ENCODE results near the gene PACRG.

The PACRG gene

DNA sequence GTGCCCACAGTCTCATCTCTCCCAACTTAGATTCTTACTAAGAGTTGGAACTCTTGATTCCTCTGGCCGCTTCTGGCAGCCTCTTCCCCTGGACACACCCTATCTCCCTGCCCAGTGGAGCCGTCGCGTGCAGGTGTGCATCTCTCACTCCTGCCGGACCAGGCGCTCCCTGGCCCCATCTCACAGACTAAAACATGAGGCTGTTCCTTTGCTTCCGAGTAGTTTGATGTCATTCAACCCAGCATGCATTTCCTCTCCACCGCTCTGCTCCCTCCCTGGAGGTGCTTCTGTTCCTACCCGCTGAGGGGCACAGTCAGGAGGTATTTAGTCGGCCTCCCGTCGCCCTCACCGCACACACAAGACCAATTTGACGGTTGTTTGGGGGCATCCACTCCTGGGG is 458.8 kb downstream of the PACRG start:
- no peak overlapping the region for H3K4me3 ChIP-seq (ENCODE audit: low read length)
- no peak for TF ChIP-seq CTCF (IDR thresholded peaks at IDR 0.05; ENCODE audit: insufficient read depth, low read depth, low read length, missing control alignments)
- no peak for DNase-seq (ENCODE audit: low read depth)

- no peak for TF ChIP-seq CTCF (IDR thresholded peaks at IDR 0.05; ENCODE audit: insufficient read depth, low read depth, low read length, missing control alignments)
- no peak for DNase-seq (ENCODE audit: low read depth)
- H3K4me3 ChIP-seq (ENCODE audit: low read length): no peak overlapping the region
These were observed 459.4 kb downstream of the PACRG start for GRCh38 chr6:163187201-163187600.

DNA sequence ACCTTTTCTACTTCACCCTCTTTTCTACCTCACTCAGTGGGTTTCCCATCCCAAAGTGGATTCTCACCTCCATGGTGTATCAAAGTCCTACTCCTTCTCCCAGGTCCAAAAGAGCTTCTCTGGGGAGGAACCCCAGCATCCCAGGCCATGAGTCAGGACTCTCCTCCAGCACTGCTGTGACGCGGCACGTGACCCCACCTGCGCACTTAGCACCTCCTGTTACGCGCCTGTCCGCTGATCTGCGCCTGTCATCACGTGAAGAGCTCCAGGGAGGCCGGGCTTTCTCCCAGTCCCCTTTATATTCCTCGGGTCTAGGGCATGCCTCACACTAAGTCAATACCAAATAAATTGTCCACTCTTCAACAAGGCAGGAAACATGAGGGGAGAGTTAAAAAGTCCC is 459.8 kb downstream of the PACRG start:
- TF ChIP-seq CTCF (IDR thresholded peaks at IDR 0.05; ENCODE audit: insufficient read depth, low read depth, low read length, missing control alignments): no peak
- no peak for DNase-seq (ENCODE audit: low read depth)
- no peak overlapping the region for H3K4me3 ChIP-seq (ENCODE audit: low read length)

GRCh38 chr6:163188746-163189145 is 461.0 kb downstream of the PACRG start:
- no peak overlapping the region for H3K4me3 ChIP-seq (ENCODE audit: low read length)
- no peak for DNase-seq (ENCODE audit: low read depth)
- TF ChIP-seq CTCF (IDR thresholded peaks at IDR 0.05; ENCODE audit: insufficient read depth, low read depth, low read length, missing control alignments): no peak

DNA sequence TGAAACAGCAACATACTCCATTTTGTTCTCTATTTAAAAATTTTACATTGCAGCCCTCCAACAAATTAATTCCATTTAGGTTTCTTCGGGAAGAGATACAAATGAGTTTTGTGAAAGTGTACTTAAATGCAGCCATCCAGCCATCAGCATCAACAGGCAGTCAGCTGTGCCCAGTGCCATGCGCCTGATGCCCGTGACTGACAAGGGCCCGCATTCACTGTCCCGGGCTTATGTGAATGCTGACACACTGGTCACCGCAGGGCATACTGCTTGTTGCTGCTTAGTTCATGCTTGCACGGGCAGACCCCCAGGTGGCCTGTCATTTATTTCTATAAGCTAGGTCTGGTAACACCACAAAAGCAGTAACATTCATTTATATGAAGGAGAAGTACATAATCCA is 461.8 kb downstream of the PACRG start:
- TF ChIP-seq CTCF (IDR thresholded peaks at IDR 0.05; ENCODE audit: insufficient read depth, low read depth, low read length, missing control alignments): no peak
- DNase-seq (ENCODE audit: low read depth): no peak
- H3K4me3 ChIP-seq (ENCODE audit: low read length): no peak overlapping the region

- no peak overlapping the region for H3K4me3 ChIP-seq (ENCODE audit: low read length)
- no peak for TF ChIP-seq CTCF (IDR thresholded peaks at IDR 0.05; ENCODE audit: insufficient read depth, low read depth, low read length, missing control alignments)
- DNase-seq (ENCODE audit: low read depth): no peak
These were observed 463.0 kb downstream of the PACRG start for GRCh38 chr6:163190786-163191185.

GRCh38 chr6:163191704-163192537 is 464.1 kb downstream of the PACRG start:
- no peak overlapping the region for H3K4me3 ChIP-seq (ENCODE audit: low read length)
- no peak for TF ChIP-seq CTCF (IDR thresholded peaks at IDR 0.05; ENCODE audit: insufficient read depth, low read depth, low read length, missing control alignments)
- DNase-seq (ENCODE audit: low read depth): no peak
